Naive B cell (primary cell): ENCODE data around the gene ALDH1L1. TPM values are rescaled to one million over a fixed set of nuclear protein-coding genes. Genes with fewer than 3 reads are reported as not detected.

ENCODE experiments used
- ATAC-seq, 2 donors: fragments of 150-1000 bp; cut with Tn5 transposase; 2 replicates each; pipeline ENCODE4 v1.10.0; 2021; ENCODE audit warnings: low read depth in 2 of 2, mild to moderate bottlenecking in 2 of 2, moderate library complexity in 2 of 2
- DNase-seq: peaks from one replicate; pipeline ENCODE4 v3.0.0; 2022
- H3K27ac Mint-ChIP-seq, 6 donors: one replicate each; pipeline ENCODE4 v1.8.0; 2020 to 2022; ENCODE audit warnings: mild to moderate bottlenecking in 6 of 6, mixed read lengths in 6 of 6, moderate library complexity in 5 of 6, inconsistent platforms in 2 of 6
- H3K27me3 Mint-ChIP-seq, 3 donors: one replicate each; pipeline ENCODE4 v1.8.0; 2021 to 2022; ENCODE audit warnings: mixed read lengths in 3 of 3, mild to moderate bottlenecking in 1 of 3
- H3K36me3 Mint-ChIP-seq, 2 donors: one replicate each; pipeline ENCODE4 v1.8.0; 2020 to 2022; ENCODE audit warnings: mixed read lengths in 2 of 2, inconsistent platforms in 1 of 2, mild to moderate bottlenecking in 1 of 2
- H3K4me1 Mint-ChIP-seq, 3 donors: one replicate each; pipeline ENCODE4 v1.8.0; 2020 to 2022; ENCODE audit warnings: mixed read lengths in 3 of 3, inconsistent platforms in 1 of 3, mild to moderate bottlenecking in 1 of 3, moderate library complexity in 1 of 3
- H3K4me3 Mint-ChIP-seq, 8 donors: one replicate each; pipeline ENCODE4 v1.8.0; 2020 to 2022; ENCODE audit warnings: mild to moderate bottlenecking in 8 of 8, mixed read lengths in 8 of 8, moderate library complexity in 8 of 8, inconsistent platforms in 2 of 8
- H3K9me3 Mint-ChIP-seq, 7 donors: one replicate each; pipeline ENCODE4 v1.8.0; 2020 to 2022; ENCODE audit warnings: mixed read lengths in 7 of 7, mild to moderate bottlenecking in 5 of 7, inconsistent platforms in 2 of 7, moderate library complexity in 1 of 7
- polyA plus RNA-seq, 6 donors: library from polyadenylated mRNA; unstranded; fragments of 300-500 nt; fragmentation: Illumina TruSeq; gene quantifications; one replicate each; pipeline ENCODE4 v1.2.3, GENCODE V29; 2021; ENCODE audit warnings: low read depth in 6 of 6

Gene ALDH1L1
- polyA plus RNA-seq, 6 donors from 2014 or later, result 0.08 TPM; not detected in 5

- H3K27me3 Mint-ChIP-seq, result peaks cover 4 to 43% (median 31%) of the 10 kb centered on the region in 3 donors
- peak overlapping the region in 1 of 8 donors; percentile 11 for H3K4me3 Mint-ChIP-seq
- H3K9me3 Mint-ChIP-seq, result no peaks in the 10 kb centered on the region
Observed at GRCh38 chr3:126132751-126133511, 47.5 kb downstream of the ALDH1L1 start.

GRCh38 chr3:126131881-126132750 lies 48.3 kb downstream of the ALDH1L1 start:
- Mint-ChIP-seq H3K9me3 (no peaks in the 10 kb centered on the region), H3K27ac (peak overlapping the region in 1 of 6 donors; percentile 76), H3K4me3 (peak overlapping the region in 1 of 8 donors; percentile 11), H3K4me1 (peaks cover 0 to 4% (median 0%) of the 10 kb centered on the region in 3 donors), H3K36me3 (no peaks in the 10 kb centered on the region), H3K27me3 (peaks cover 4 to 41% (median 29%) of the 10 kb centered on the region in 3 donors)
- ATAC-seq, result no peak
- DNase-seq, result no peak

More at GRCh38 chr3:126132751-126133511, 47.5 kb downstream of the ALDH1L1 start:
- no peak for ATAC-seq
- no peaks in the 10 kb centered on the region for H3K36me3 Mint-ChIP-seq
- peaks cover 0 to 4% (median 0%) of the 10 kb centered on the region in 3 donors for H3K4me1 Mint-ChIP-seq
- no peak overlapping the region for H3K27ac Mint-ChIP-seq
- no peak for DNase-seq

GRCh38 chr3:126130981-126131745 lies 49.2 kb downstream of the ALDH1L1 start:
- ATAC-seq, result no peak
- H3K36me3 Mint-ChIP-seq, result no peaks in the 10 kb centered on the region
- H3K27me3 Mint-ChIP-seq, result peaks cover 3 to 36% (median 22%) of the 10 kb centered on the region in 3 donors
- no peak for DNase-seq
- H3K4me1 Mint-ChIP-seq, result peaks cover 0 to 4% (median 0%) of the 10 kb centered on the region in 3 donors
- H3K27ac Mint-ChIP-seq, result no peak overlapping the region
- no peak overlapping the region for H3K4me3 Mint-ChIP-seq
- H3K9me3 Mint-ChIP-seq, result no peaks in the 10 kb centered on the region

GRCh38 chr3:126130081-126130855 lies 50.1 kb downstream of the ALDH1L1 start:
- ATAC-seq (no peak), DNase-seq (no peak)
- H3K4me3 Mint-ChIP-seq, result peak overlapping the region in 1 of 8 donors; percentile 47
- H3K9me3 Mint-ChIP-seq, result no peaks in the 10 kb centered on the region
- peaks cover 0 to 4% (median 0%) of the 10 kb centered on the region in 3 donors for H3K4me1 Mint-ChIP-seq
- peaks cover 0 to 36% (median 13%) of the 10 kb centered on the region in 3 donors for H3K27me3 Mint-ChIP-seq
- no peaks in the 10 kb centered on the region for H3K36me3 Mint-ChIP-seq
- peak overlapping the region in 2 of 6 donors; percentile 19 to 24 for H3K27ac Mint-ChIP-seq

- Mint-ChIP-seq H3K4me3 (no peak overlapping the region), H3K9me3 (no peaks in the 10 kb centered on the region), H3K27me3 (peaks cover 0 to 36% (median 14%) of the 10 kb centered on the region in 3 donors), H3K27ac (no peak overlapping the region), H3K4me1 (peaks cover 0 to 3% (median 0%) of the 10 kb centered on the region in 3 donors), H3K36me3 (no peaks in the 10 kb centered on the region)
- ATAC-seq (no peak), DNase-seq (no peak)
Observed at GRCh38 chr3:126129398-126129891, 50.9 kb downstream of the ALDH1L1 start.

- H3K4me1 Mint-ChIP-seq, result no peaks in the 10 kb centered on the region
- H3K27me3 Mint-ChIP-seq, result peaks cover 0 to 34% (median 15%) of the 10 kb centered on the region in 3 donors
- no peak for DNase-seq
- H3K27ac Mint-ChIP-seq, result no peak overlapping the region
- H3K36me3 Mint-ChIP-seq, result no peaks in the 10 kb centered on the region
- no peaks in the 10 kb centered on the region for H3K9me3 Mint-ChIP-seq
- no peak overlapping the region for H3K4me3 Mint-ChIP-seq
- ATAC-seq, result no peak
Observed at GRCh38 chr3:126128504-126129397, 51.6 kb downstream of the ALDH1L1 start.

- no peak for DNase-seq
- H3K27me3 Mint-ChIP-seq, result peaks cover 0 to 26% (median 15%) of the 10 kb centered on the region in 3 donors
Observed at GRCh38 chr3:126127904-126128303, 52.5 kb downstream of the ALDH1L1 start.

GRCh38 chr3:126127452-126127851 lies 52.9 kb downstream of the ALDH1L1 start:
- Mint-ChIP-seq H3K9me3 (no peaks in the 10 kb centered on the region), H3K4me1 (no peaks in the 10 kb centered on the region), H3K4me3 (no peak overlapping the region), H3K27ac (no peak overlapping the region), H3K27me3 (peaks cover 0 to 26% (median 15%) of the 10 kb centered on the region in 3 donors), H3K36me3 (no peaks in the 10 kb centered on the region)
- ATAC-seq, result no peak
- no peak for DNase-seq

More at GRCh38 chr3:126127904-126128303, 52.5 kb downstream of the ALDH1L1 start:
- H3K4me1 Mint-ChIP-seq, result no peaks in the 10 kb centered on the region
- no peaks in the 10 kb centered on the region for H3K9me3 Mint-ChIP-seq
- H3K27ac Mint-ChIP-seq, result peak overlapping the region in 1 of 6 donors; percentile 16
- ATAC-seq, result no peak
- H3K36me3 Mint-ChIP-seq, result no peaks in the 10 kb centered on the region
- H3K4me3 Mint-ChIP-seq, result no peak overlapping the region

GRCh38 chr3:126126811-126127431 lies 53.5 kb downstream of the ALDH1L1 start:
- DNase-seq, result no peak
- no peaks in the 10 kb centered on the region for H3K36me3 Mint-ChIP-seq

GRCh38 chr3:126126286-126126685 lies 54.1 kb downstream of the ALDH1L1 start:
- Mint-ChIP-seq H3K27me3 (peaks cover 0 to 26% (median 10%) of the 10 kb centered on the region in 3 donors), H3K36me3 (no peaks in the 10 kb centered on the region), H3K4me1 (no peaks in the 10 kb centered on the region), H3K4me3 (no peak overlapping the region), H3K27ac (no peak overlapping the region), H3K9me3 (peaks cover 0 to 1% (median 0%) of the 10 kb centered on the region in 7 donors)
- DNase-seq (no peak), ATAC-seq (no peak)

More at GRCh38 chr3:126126811-126127431, 53.5 kb downstream of the ALDH1L1 start:
- H3K27ac Mint-ChIP-seq, result no peak overlapping the region
- no peak for ATAC-seq
- H3K27me3 Mint-ChIP-seq, result peaks cover 0 to 26% (median 15%) of the 10 kb centered on the region in 3 donors
- no peaks in the 10 kb centered on the region for H3K9me3 Mint-ChIP-seq
- no peaks in the 10 kb centered on the region for H3K4me1 Mint-ChIP-seq
- no peak overlapping the region for H3K4me3 Mint-ChIP-seq

GRCh38 chr3:126125781-126126251 lies 54.6 kb downstream of the ALDH1L1 start:
- ATAC-seq, result no peak
- H3K36me3 Mint-ChIP-seq, result no peaks in the 10 kb centered on the region
- no peaks in the 10 kb centered on the region for H3K4me1 Mint-ChIP-seq
- no peak overlapping the region for H3K4me3 Mint-ChIP-seq
- H3K27me3 Mint-ChIP-seq, result peaks cover 0 to 26% (median 10%) of the 10 kb centered on the region in 3 donors
- peaks cover 0 to 1% (median 0%) of the 10 kb centered on the region in 7 donors for H3K9me3 Mint-ChIP-seq
- H3K27ac Mint-ChIP-seq, result peak overlapping the region in 1 of 6 donors; percentile 82
- no peak for DNase-seq
